ENCODE data around the gene ANTKMT. TPM values are rescaled to one million over a fixed set of nuclear protein-coding genes. Genes with fewer than 3 reads are reported as not detected.

ANTKMT gene
- total and polyA plus RNA-seq, 2 donors (not counting 3 experiments of a cell fraction or from before 2014, with no cell fraction given), result 26.1 to 27.9 TPM

DNA sequence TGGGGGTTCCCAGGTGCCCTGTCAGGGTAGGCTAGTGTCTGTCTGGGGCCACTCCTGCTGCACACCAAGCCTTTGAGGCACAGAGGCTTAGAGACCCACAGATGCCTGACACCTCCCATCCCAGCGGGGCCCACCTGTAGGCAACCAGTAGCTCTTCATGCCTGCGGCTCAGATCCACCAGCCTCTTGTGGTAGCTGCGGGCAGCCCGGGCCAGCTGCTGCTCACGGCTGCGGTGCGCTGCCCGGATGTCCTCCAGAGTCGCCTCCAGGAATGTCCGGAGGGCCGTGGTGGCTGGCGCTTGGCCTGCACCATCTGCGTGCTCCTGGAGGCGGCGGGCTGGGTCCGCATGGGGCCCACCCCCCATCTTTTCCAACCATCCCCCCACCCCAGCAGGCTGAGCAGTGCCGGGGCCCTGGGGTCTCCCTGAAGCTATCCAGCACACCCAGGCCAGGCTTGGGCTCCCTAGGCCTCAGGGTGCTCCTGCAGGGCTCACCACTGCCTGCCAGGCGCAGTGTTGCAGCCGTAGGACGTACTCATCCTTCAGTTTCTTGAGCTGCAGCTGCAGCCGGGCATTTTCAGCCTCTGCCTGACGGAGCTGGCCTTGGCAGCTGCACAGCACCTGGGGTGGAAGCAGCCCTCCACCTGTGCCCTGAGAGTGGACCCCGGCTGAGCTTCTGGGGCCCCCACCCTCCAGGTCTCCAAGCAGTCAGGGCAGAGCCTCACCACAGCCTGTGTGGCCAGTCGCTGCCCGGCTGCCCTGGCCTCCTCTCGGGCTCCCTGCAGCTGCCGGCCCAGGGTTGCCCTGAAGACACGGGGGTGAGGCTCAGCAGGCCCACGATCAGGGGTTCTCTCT, 3.5 kb downstream of the ANTKMT start:
- no peak for TF ChIP-seq FOS (IDR thresholded peaks at IDR 0.05; ENCODE audit: borderline replicate concordance, insufficient read depth, low read length)
- TF ChIP-seq POLR2A (IDR thresholded peaks at IDR 0.05; ENCODE audit: low read depth, low read length), result peak; percentile 21
- Histone ChIP-seq H3K9me1 (replicated peaks; ENCODE audit: control insufficient read depth, extremely low read depth, insufficient read depth, low read length) (no peaks in the 10 kb centered on the region), H2AFZ (ENCODE audit: low read depth, low read length) (no peak overlapping the region), H3K9me3 (replicated peaks; ENCODE audit: control insufficient read depth, insufficient read depth, low read length) (no peaks in the 10 kb centered on the region), H3K4me2 (ENCODE audit: insufficient read depth, low read length) (no peak overlapping the region), H4K20me1 (replicated peaks; ENCODE audit: control insufficient read depth, extremely low read depth, insufficient read depth, low read length) (no peaks in the 10 kb centered on the region), H3K4me1 (ENCODE audit: control insufficient read depth, extremely low read depth, insufficient read depth, low read length) (peaks cover 27% of the 10 kb centered on the region), H3K36me3 (ENCODE audit: control insufficient read depth in 2 of 2, extremely low read depth in 1 of 2, insufficient read depth in 2 of 2, low read length in 2 of 2) (no peaks in the 10 kb centered on the region), H3K27ac (ENCODE audit: insufficient read depth, low read depth, low read length) (no peak overlapping the region), H3K79me2 (ENCODE audit: control insufficient read depth, insufficient read depth, low read length) (no peaks in the 10 kb centered on the region), H3K9ac (replicated peaks; ENCODE audit: extremely low read depth, insufficient read depth, low read length) (no peak overlapping the region), H3K4me3 (replicated peaks in 1 of 3; ENCODE audit: insufficient read depth in 1 of 3, low read depth in 1 of 3, low read length in 3 of 3) (no peak overlapping the region), H3K27me3 (ENCODE audit: control insufficient read depth in 2 of 2, insufficient read depth in 2 of 2, low read length in 2 of 2) (no peaks in the 10 kb centered on the region)
- ChIA-PET POLR2A (no interaction called here), CTCF (interaction anchor here (1.7 to 5.7 kb wide), 3 partner anchors 9 to 64 kb away, joined by 4 to 34 read pairs (median 8); partner anchors contain the start of genes CHTF18, METRN and RPUSD1)
- BruUV-seq (replicated peaks), result no TSS peak
- DNase-seq (ENCODE audit: low read depth, low spot score) (no peak), FAIRE-seq (no peak)
- intact Hi-C loops (cut with micrococcal nuclease), result no loop called here
- dilution Hi-C loops (cut with MboI; ENCODE audit: extremely low pct_ligation_motif_present, low sequenced_read_pairs), result no loop called here

DNA sequence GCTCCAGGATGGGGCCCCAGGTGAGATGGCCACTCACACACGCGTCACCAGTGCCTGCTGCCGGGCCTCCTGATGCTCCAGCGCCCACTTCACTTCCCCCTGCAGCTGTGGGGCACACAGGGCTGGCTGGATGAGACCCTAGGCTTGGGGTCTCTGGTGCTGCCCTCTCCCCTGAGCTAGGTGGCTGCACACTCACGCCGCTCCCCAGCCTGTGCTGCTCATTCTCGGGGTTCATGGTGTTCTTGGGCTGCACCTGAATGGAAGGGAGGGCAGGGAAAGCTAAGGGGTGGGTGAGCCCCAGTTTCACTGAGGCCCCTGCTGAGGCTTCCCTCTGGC, 4.1 kb downstream of the ANTKMT start:
- Histone ChIP-seq H3K4me3 (replicated peaks in 1 of 3; ENCODE audit: insufficient read depth in 1 of 3, low read depth in 1 of 3, low read length in 3 of 3) (no peak overlapping the region), H3K79me2 (ENCODE audit: control insufficient read depth, insufficient read depth, low read length) (no peaks in the 10 kb centered on the region), H3K9me3 (replicated peaks; ENCODE audit: control insufficient read depth, insufficient read depth, low read length) (no peaks in the 10 kb centered on the region), H3K27me3 (ENCODE audit: control insufficient read depth in 2 of 2, insufficient read depth in 2 of 2, low read length in 2 of 2) (no peaks in the 10 kb centered on the region), H3K9me1 (replicated peaks; ENCODE audit: control insufficient read depth, extremely low read depth, insufficient read depth, low read length) (no peaks in the 10 kb centered on the region), H2AFZ (ENCODE audit: low read depth, low read length) (no peak overlapping the region), H3K4me1 (ENCODE audit: control insufficient read depth, extremely low read depth, insufficient read depth, low read length) (peaks cover 25% of the 10 kb centered on the region), H3K27ac (ENCODE audit: insufficient read depth, low read depth, low read length) (no peak overlapping the region), H4K20me1 (replicated peaks; ENCODE audit: control insufficient read depth, extremely low read depth, insufficient read depth, low read length) (no peaks in the 10 kb centered on the region), H3K9ac (replicated peaks; ENCODE audit: extremely low read depth, insufficient read depth, low read length) (no peak overlapping the region), H3K4me2 (ENCODE audit: insufficient read depth, low read length) (no peak overlapping the region), H3K36me3 (ENCODE audit: control insufficient read depth in 2 of 2, extremely low read depth in 1 of 2, insufficient read depth in 2 of 2, low read length in 2 of 2) (no peaks in the 10 kb centered on the region)
- DNase-seq (ENCODE audit: low read depth, low spot score), result no peak
- no TSS peak for BruUV-seq (replicated peaks)
- ChIA-PET POLR2A (no interaction called here), CTCF (interaction anchor here (1.4 to 5.7 kb wide), 4 partner anchors 9 to 63 kb away, joined by 3 to 34 read pairs (median 6); partner anchors contain the start of genes CHTF18, METRN and RPUSD1)
- TF ChIP-seq, protein P1, sequence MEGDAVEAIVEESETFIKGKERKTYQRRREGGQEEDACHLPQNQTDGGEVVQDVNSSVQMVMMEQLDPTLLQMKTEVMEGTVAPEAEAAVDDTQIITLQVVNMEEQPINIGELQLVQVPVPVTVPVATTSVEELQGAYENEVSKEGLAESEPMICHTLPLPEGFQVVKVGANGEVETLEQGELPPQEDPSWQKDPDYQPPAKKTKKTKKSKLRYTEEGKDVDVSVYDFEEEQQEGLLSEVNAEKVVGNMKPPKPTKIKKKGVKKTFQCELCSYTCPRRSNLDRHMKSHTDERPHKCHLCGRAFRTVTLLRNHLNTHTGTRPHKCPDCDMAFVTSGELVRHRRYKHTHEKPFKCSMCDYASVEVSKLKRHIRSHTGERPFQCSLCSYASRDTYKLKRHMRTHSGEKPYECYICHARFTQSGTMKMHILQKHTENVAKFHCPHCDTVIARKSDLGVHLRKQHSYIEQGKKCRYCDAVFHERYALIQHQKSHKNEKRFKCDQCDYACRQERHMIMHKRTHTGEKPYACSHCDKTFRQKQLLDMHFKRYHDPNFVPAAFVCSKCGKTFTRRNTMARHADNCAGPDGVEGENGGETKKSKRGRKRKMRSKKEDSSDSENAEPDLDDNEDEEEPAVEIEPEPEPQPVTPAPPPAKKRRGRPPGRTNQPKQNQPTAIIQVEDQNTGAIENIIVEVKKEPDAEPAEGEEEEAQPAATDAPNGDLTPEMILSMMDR (IDR thresholded peaks at IDR 0.05; ENCODE audit: extremely low read depth in 1 of 2, insufficient read depth in 1 of 2, low read depth in 1 of 2, low read length in 2 of 2), result no peak
- no peak for TF ChIP-seq POLR2A (IDR thresholded peaks at IDR 0.05; ENCODE audit: low read depth, low read length)
- no peak for TF ChIP-seq MYC (IDR thresholded peaks at IDR 0.05; ENCODE audit: low read depth, low read length)
- TF ChIP-seq JUN (IDR thresholded peaks at IDR 0.05; ENCODE audit: borderline replicate concordance, insufficient read depth, insufficient read length, low read depth), result no peak
- TF ChIP-seq POLR2AphosphoS5 (IDR thresholded peaks at IDR 0.05; ENCODE audit: insufficient read depth, low read depth, low read length), result no peak
- TF ChIP-seq GATA2 (IDR thresholded peaks at IDR 0.05; ENCODE audit: insufficient read depth, insufficient read length, low read depth, low read length), result no peak
- no peak for TF ChIP-seq EZH2 (IDR thresholded peaks at IDR 0.05; ENCODE audit: borderline replicate concordance, low read depth, low read length, severe bottlenecking)
- TF ChIP-seq, protein P2, sequence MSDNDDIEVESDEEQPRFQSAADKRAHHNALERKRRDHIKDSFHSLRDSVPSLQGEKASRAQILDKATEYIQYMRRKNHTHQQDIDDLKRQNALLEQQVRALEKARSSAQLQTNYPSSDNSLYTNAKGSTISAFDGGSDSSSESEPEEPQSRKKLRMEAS (IDR thresholded peaks at IDR 0.05; ENCODE audit: insufficient read depth, insufficient read length), result no peak
- TF ChIP-seq FOS (IDR thresholded peaks at IDR 0.05; ENCODE audit: borderline replicate concordance, insufficient read depth, low read length), result no peak
- intact Hi-C loops (cut with micrococcal nuclease), result no loop called here
- dilution Hi-C loops (cut with MboI; ENCODE audit: extremely low pct_ligation_motif_present, low sequenced_read_pairs), result no loop called here
- no peak for FAIRE-seq

Data from endothelial cell of umbilical vein (primary cell).